Progenitor cell of endocrine pancreas (in vitro differentiated cells): ENCODE data around the gene SHLD2. TPM values are rescaled to one million over a fixed set of nuclear protein-coding genes. Genes with fewer than 3 reads are reported as not detected.
"Not testable (repeated sequence)": the region's sequence is repeated elsewhere in the genome, so short reads cannot be mapped to it uniquely, and the experiment has no call there.

Source experiments
- DNase-seq: peaks from one replicate; pipeline ENCODE4 v3.0.0; 2021; ENCODE audit warnings: low spot score; ENCODE audit not compliant: unreplicated experiment
- H3K27ac Mint-ChIP-seq: 2 replicates; pipeline ENCODE4 v1.8.0; 2021; ENCODE audit warnings: mild to moderate bottlenecking, moderate library complexity, mixed read lengths
- H3K27me3 Mint-ChIP-seq: 2 replicates; pipeline ENCODE4 v1.8.0; 2021; ENCODE audit warnings: mixed read lengths
- H3K36me3 Mint-ChIP-seq: 2 replicates; pipeline ENCODE4 v1.8.0; 2022; ENCODE audit warnings: mixed read lengths; ENCODE audit not compliant: insufficient read depth
- H3K4me1 Mint-ChIP-seq: 2 replicates; pipeline ENCODE4 v1.8.0; 2021; ENCODE audit warnings: low read depth, mixed read lengths
- H3K4me3 Mint-ChIP-seq: 2 replicates; pipeline ENCODE4 v1.8.0; 2021; ENCODE audit warnings: low read depth, mild to moderate bottlenecking, moderate library complexity, mixed read lengths
- H3K9me3 Mint-ChIP-seq: 2 replicates; pipeline ENCODE4 v1.8.0; 2021; ENCODE audit warnings: low read depth, mixed read lengths
- total RNA-seq: library from RNA; stranded (reverse); gene quantifications from 2 replicates; pipeline ENCODE4 v1.2.1, GENCODE V29; 2021

The SHLD2 gene
- total RNA-seq, 1 donor from 2014 or later, result 18.9 TPM

GRCh38 chr10:87186016-87186415, 91.0 kb downstream of the SHLD2 start:
- not testable (repeated sequence) for H3K4me3 Mint-ChIP-seq, H3K27me3 Mint-ChIP-seq, H3K9me3 Mint-ChIP-seq, H3K4me1 Mint-ChIP-seq, H3K27ac Mint-ChIP-seq, DNase-seq
- H3K36me3 Mint-ChIP-seq, result peaks cover 15% of the 10 kb centered on the region

DNA sequence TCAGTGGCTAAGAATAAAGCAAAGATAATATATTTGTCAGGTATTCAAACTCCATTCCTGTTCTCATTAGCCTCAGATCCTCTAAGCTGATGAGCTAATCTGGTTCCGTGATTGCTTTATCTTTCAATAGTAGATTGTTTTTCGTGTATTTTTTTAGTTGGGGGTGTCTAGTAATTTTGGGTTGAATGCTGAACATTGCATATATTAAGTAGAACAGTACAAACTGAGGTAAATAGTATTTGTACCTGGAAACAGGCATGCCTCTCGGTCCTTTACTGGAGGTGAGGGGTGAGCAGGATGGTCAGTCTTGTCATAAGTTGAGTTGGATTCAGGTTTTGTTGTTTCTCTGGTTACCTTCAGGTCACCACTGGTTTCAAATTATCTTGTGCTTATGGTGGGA, 92.6 kb downstream of the SHLD2 start:
- not testable (repeated sequence) for H3K4me1 Mint-ChIP-seq, H3K9me3 Mint-ChIP-seq, DNase-seq, H3K27me3 Mint-ChIP-seq, H3K27ac Mint-ChIP-seq, H3K4me3 Mint-ChIP-seq
- H3K36me3 Mint-ChIP-seq, result peaks cover 18% of the 10 kb centered on the region

GRCh38 chr10:87191841-87192240, 96.8 kb downstream of the SHLD2 start:
- H3K27me3 Mint-ChIP-seq, H3K4me3 Mint-ChIP-seq, H3K9me3 Mint-ChIP-seq, DNase-seq, H3K4me1 Mint-ChIP-seq, H3K36me3 Mint-ChIP-seq, H3K27ac Mint-ChIP-seq: not testable (repeated sequence)

GRCh38 chr10:87200924-87201323, 105.9 kb downstream of the SHLD2 start:
- not testable (repeated sequence) for H3K27me3 Mint-ChIP-seq, DNase-seq, H3K4me3 Mint-ChIP-seq, H3K36me3 Mint-ChIP-seq, H3K9me3 Mint-ChIP-seq, H3K27ac Mint-ChIP-seq, H3K4me1 Mint-ChIP-seq

DNA sequence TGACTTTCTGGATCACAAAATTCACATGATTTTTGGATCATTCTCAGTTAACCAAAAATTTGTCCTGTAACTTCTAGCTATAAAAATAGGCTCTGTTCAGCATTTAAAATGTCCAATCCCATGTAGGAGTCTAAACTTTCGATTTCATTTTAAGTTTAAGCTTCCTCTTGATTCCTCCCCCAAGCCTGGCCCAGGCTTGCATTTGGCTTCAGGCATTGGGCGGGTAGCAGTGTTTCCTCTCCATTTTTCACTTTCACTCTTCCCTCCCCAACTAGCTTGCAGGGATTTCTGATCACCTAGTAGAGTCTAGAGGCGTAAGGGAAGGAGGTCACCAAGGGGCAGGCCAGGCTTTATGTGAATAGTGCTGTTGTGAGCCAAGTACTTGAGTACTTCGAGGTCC, 109.8 kb downstream of the SHLD2 start:
- not testable (repeated sequence) for H3K4me3 Mint-ChIP-seq, H3K9me3 Mint-ChIP-seq, H3K36me3 Mint-ChIP-seq, DNase-seq, H3K27ac Mint-ChIP-seq, H3K4me1 Mint-ChIP-seq, H3K27me3 Mint-ChIP-seq

DNA sequence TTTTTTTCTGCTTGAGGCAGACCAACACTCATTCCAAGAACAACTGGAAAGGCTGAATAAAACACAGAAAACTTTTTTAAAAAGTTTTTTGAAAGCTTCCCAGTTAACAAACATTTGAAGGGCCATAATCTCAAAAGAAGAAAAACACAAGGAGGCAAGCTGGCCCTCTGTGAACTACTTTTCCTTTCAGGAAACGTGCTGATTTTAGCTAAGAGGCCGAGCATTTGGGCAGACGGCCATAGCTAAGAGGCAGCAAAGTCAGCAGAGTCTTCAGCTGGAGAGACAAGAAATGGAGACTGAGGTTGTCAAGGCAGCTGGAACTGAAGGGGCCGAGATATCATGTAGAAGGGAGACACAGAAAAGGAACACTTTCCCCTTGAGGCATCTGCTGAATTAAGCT, 111.9 kb downstream of the SHLD2 start:
- not testable (repeated sequence) for DNase-seq

GRCh38 chr10:87210309-87210708, 115.3 kb downstream of the SHLD2 start:
- H3K4me1 Mint-ChIP-seq, H3K27me3 Mint-ChIP-seq, DNase-seq, H3K9me3 Mint-ChIP-seq, H3K36me3 Mint-ChIP-seq, H3K4me3 Mint-ChIP-seq, H3K27ac Mint-ChIP-seq: not testable (repeated sequence)

More for the DNA sequence above, 111.9 kb downstream of the SHLD2 start:
- H3K27ac Mint-ChIP-seq, H3K4me1 Mint-ChIP-seq, H3K36me3 Mint-ChIP-seq, H3K9me3 Mint-ChIP-seq, H3K27me3 Mint-ChIP-seq, H3K4me3 Mint-ChIP-seq: not testable (repeated sequence)

DNA sequence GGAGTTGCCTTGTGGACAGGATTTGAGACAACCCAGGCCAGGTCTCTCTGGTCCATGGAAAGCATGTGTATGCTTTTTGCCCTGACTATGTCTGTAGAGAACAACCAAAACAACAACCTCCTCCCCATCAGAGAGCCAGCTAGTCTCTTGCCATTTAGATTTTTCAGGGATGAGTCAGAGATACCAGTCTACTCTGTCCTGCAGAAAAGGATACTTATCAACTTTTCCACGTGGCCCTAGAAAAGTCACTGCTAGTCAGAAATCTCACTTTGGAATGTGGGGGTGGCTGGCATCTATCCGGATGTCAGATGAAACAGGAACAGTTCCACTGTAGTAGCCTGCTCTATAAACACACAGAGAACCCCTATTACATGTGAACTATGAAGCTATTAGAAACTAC, 116.8 kb downstream of the SHLD2 start:
- H3K4me3 Mint-ChIP-seq, H3K27me3 Mint-ChIP-seq, H3K36me3 Mint-ChIP-seq, DNase-seq, H3K4me1 Mint-ChIP-seq, H3K9me3 Mint-ChIP-seq, H3K27ac Mint-ChIP-seq: not testable (repeated sequence)

DNA sequence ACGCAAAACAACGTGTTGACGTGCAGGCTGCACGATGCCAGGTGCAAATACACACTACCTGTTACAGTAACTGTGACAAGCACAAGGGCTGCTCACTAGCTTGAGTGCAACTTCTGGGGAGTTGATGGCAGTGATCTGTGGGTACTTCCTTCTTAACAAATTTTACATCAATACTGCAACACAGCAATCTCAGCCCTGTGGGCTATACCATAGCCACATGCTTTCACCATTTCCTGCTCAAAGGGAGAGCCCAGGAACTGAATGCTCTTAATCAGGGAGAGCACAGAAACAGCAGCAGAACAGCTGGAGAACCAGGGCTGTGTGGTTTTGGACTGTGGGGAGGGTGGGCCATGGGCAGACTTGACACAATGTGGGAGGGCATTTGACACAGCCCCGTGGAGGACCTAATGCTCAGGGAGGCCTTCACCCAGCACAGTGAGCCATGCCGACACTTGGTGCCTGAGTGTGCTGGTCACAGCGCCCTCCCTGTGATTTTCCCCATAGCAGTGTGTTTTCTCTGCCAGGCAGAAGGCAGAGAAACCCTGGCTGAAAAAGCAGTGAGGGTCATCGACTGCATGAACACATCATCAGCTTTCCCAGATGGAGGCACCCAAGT, 118.3 kb downstream of the SHLD2 start:
- H3K27me3 Mint-ChIP-seq, H3K4me3 Mint-ChIP-seq, H3K4me1 Mint-ChIP-seq, H3K9me3 Mint-ChIP-seq, DNase-seq, H3K27ac Mint-ChIP-seq, H3K36me3 Mint-ChIP-seq: not testable (repeated sequence)

GRCh38 chr10:87213806-87214205, 118.8 kb downstream of the SHLD2 start:
- H3K27me3 Mint-ChIP-seq, H3K36me3 Mint-ChIP-seq, H3K4me1 Mint-ChIP-seq, H3K27ac Mint-ChIP-seq, H3K4me3 Mint-ChIP-seq, DNase-seq, H3K9me3 Mint-ChIP-seq: not testable (repeated sequence)

DNA sequence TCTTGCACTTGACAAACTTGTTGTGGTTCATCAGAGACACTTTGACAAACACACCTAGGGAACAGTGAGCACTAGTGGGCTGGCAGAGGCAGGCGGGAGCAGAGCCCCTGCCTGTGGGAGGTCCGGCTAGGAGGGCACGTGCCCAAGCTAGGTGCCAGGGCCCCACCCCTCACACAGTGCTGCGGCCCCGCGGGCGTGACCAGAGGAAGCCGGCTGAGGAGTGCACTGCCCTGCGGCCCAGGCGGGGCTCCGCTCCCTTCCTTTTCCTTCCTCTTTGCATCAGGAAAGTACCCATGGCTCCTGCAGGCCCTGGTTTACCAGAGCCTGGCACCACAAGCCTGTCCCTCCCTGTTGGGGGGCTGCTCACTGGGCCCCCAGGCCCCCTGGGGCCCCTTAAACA, 121.1 kb downstream of the SHLD2 start:
- not testable (repeated sequence) for H3K4me1 Mint-ChIP-seq, H3K4me3 Mint-ChIP-seq, H3K27ac Mint-ChIP-seq, H3K9me3 Mint-ChIP-seq, DNase-seq, H3K27me3 Mint-ChIP-seq, H3K36me3 Mint-ChIP-seq

GRCh38 chr10:87219370-87219769, 124.4 kb downstream of the SHLD2 start:
- H3K9me3 Mint-ChIP-seq, H3K36me3 Mint-ChIP-seq, DNase-seq, H3K27ac Mint-ChIP-seq, H3K4me3 Mint-ChIP-seq, H3K27me3 Mint-ChIP-seq, H3K4me1 Mint-ChIP-seq: not testable (repeated sequence)

DNA sequence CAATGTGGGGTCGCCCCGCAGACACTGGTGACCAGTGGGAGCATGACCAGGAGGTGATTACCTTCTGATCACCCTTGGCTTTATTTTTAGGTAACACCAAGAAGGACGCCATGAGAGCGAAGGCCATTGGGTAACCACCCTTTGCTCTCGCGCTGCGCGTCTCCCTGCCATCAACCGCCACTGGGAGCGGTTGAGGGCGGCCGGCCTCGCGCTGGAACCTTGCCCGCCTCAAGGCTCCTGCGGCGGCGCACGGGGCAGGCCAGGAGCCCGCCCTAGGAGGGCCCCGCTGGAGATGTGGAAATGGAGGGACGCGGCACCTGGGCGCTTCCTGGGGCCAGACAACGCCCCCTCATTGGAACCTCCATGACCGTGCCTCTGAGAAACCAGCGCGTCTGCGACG, 127.8 kb downstream of the SHLD2 start:
- H3K4me3 Mint-ChIP-seq, H3K36me3 Mint-ChIP-seq, H3K9me3 Mint-ChIP-seq, H3K27ac Mint-ChIP-seq, DNase-seq, H3K27me3 Mint-ChIP-seq, H3K4me1 Mint-ChIP-seq: not testable (repeated sequence)

- not testable (repeated sequence) for H3K4me1 Mint-ChIP-seq, DNase-seq, H3K36me3 Mint-ChIP-seq, H3K27me3 Mint-ChIP-seq, H3K9me3 Mint-ChIP-seq, H3K27ac Mint-ChIP-seq, H3K4me3 Mint-ChIP-seq
These were observed 130.1 kb downstream of the SHLD2 start, which contains the start of gene NUTM2A for GRCh38 chr10:87225148-87225547. Gene NUTM2A (plus strand): TSS chr10:87225448. CDS start chr10:87225831, 383 bp downstream.
